Endothelial cell of umbilical vein (primary cell): Measurements from ENCODE around the gene BICD2. TPM values are rescaled to one million over a fixed set of nuclear protein-coding genes. Genes with fewer than 3 reads are reported as not detected.
A peak's percentile ranks its signal among the peaks of the same experiment; 100 is the strongest.
"Not testable (repeated sequence)": the region's sequence is repeated elsewhere in the genome, so short reads cannot be mapped to it uniquely, and the experiment has no call there.

ENCODE experiments used
- Bru-seq: library from RNA; stranded (reverse); fragments of 400-500 nt; gene quantifications from one replicate; lab custom pipeline; 2021; lab: Mats Ljungman, UMichigan
- BruChase-seq, 2 experiments: library from RNA; stranded (reverse); fragments of 400-500 nt; gene quantifications; one replicate each; lab custom pipeline; 2021; lab: Mats Ljungman, UMichigan
- BruUV-seq: library from RNA; stranded (reverse); fragments of 400-500 nt; replicated peaks from 2 replicates; lab custom pipeline; 2021; lab: Mats Ljungman, UMichigan
- CTCF ChIA-PET: fragments of 300-600, 350-600 bp; sonication (Branson Sonifier 250); formaldehyde crosslinking; loops from one replicate; lab custom pipeline; 2021; ENCODE audit warnings: antibody characterized with exemption, inconsistent platforms; lab: Charles Lee
- POLR2A ChIA-PET: fragments of 300-600, 350-600 bp; sonication (Branson Sonifier 250); formaldehyde crosslinking; loops from one replicate; lab custom pipeline; 2021; ENCODE audit warnings: antibody characterized with exemption, inconsistent platforms; lab: Charles Lee
- DNase-seq: peaks from one replicate; pipeline ENCODE4 v3.0.0-alpha.2; 2011; ENCODE audit warnings: low read depth, low spot score
- FAIRE-seq: peaks from 2 replicates; lab custom pipeline; 2011; peaks lifted over from hg19 to GRCh38; lab: Jason Lieb, UNC
- H2AFZ ChIP-seq: 2 replicates; pipeline ENCODE4 v1.6.0; 2012; ENCODE audit warnings: low read depth, low read length, control low read depth, inconsistent platforms
- H3K27ac ChIP-seq: 2 replicates; pipeline ENCODE4 v1.5.1; 2011; ENCODE audit warnings: low read depth, mild to moderate bottlenecking, control low read depth, low read length, moderate library complexity; ENCODE audit not compliant: insufficient read depth
- H3K27me3 ChIP-seq, 2 experiments: 2 replicates each; pipeline versions ENCODE4 v1.6.0 to v1.6.1; 2011; ENCODE audit warnings: low read length in 2 of 2, mixed read lengths in 1 of 2; ENCODE audit not compliant: control insufficient read depth in 2 of 2, insufficient read depth in 2 of 2
- H3K36me3 ChIP-seq, 2 experiments: 2 replicates in 1 of 2; 3 replicates in 1 of 2; pipeline ENCODE4 v1.5.1; 2011; ENCODE audit warnings: low read length in 2 of 2, mild to moderate bottlenecking in 1 of 2, moderate library complexity in 1 of 2; ENCODE audit not compliant: control insufficient read depth in 2 of 2, insufficient read depth in 2 of 2; ENCODE audit errors: extremely low read depth in 1 of 2
- H3K4me1 ChIP-seq: 3 replicates; pipeline ENCODE4 v1.5.1; 2011; ENCODE audit warnings: mild to moderate bottlenecking, low read length; ENCODE audit not compliant: control insufficient read depth, insufficient read depth; ENCODE audit errors: extremely low read depth
- H3K4me2 ChIP-seq: 2 replicates; pipeline ENCODE4 v1.6.1; 2011; ENCODE audit warnings: low read length, control low read depth, mixed read lengths; ENCODE audit not compliant: insufficient read depth
- H3K4me3 ChIP-seq, 3 experiments: fragments of 200-600 bp in 1 of 3; sonication (generic), shearing (Covaris generic) in 1 of 3; replicated peaks in 1 of 3; 2 replicates each; pipeline ENCODE4 v1.5.1; 2011 to 2016; ENCODE audit warnings: control low read depth in 3 of 3, low read length in 3 of 3, mild to moderate bottlenecking in 2 of 3, inconsistent platforms in 1 of 3, low read depth in 1 of 3, moderate library complexity in 1 of 3; ENCODE audit not compliant: insufficient read depth in 1 of 3
- H3K79me2 ChIP-seq: 2 replicates; pipeline ENCODE4 v1.6.0; 2012; ENCODE audit warnings: low read length, inconsistent platforms; ENCODE audit not compliant: control insufficient read depth, insufficient read depth
- H3K9ac ChIP-seq: replicated peaks from 2 replicates; pipeline ENCODE3; 2011; ENCODE audit warnings: low read length, control low read depth; ENCODE audit not compliant: insufficient read depth; ENCODE audit errors: extremely low read depth
- H3K9me1 ChIP-seq: replicated peaks from 3 replicates; pipeline ENCODE4 v1.6.0; 2011; ENCODE audit warnings: mild to moderate bottlenecking, low read length; ENCODE audit not compliant: control insufficient read depth, insufficient read depth; ENCODE audit errors: extremely low read depth
- H3K9me3 ChIP-seq: replicated peaks from 2 replicates; pipeline ENCODE4 v1.5.1; 2012; ENCODE audit warnings: low read length, inconsistent platforms; ENCODE audit not compliant: control insufficient read depth, insufficient read depth
- H4K20me1 ChIP-seq: replicated peaks from 2 replicates; pipeline ENCODE3; 2011; ENCODE audit warnings: mild to moderate bottlenecking, low read length; ENCODE audit not compliant: control insufficient read depth, insufficient read depth; ENCODE audit errors: extremely low read depth
- EZH2 ChIP-seq: IDR thresholded peaks from 2 replicates; pipeline ENCODE4 v1.6.1; 2012; ENCODE audit warnings: borderline replicate concordance, low read depth, mild to moderate bottlenecking, moderate library complexity, low read length, inconsistent platforms; ENCODE audit not compliant: severe bottlenecking
- FOS ChIP-seq: IDR thresholded peaks from 2 replicates; pipeline ENCODE4 v1.6.1; 2011; ENCODE audit warnings: mild to moderate bottlenecking, low read length, moderate library complexity, borderline replicate concordance; ENCODE audit not compliant: insufficient read depth
- GATA2 ChIP-seq: IDR thresholded peaks from 2 replicates; pipeline ENCODE4 v1.7.0; 2011; ENCODE audit warnings: low read depth, mild to moderate bottlenecking, moderate library complexity, mixed read lengths, low read length; ENCODE audit not compliant: insufficient read length, insufficient read depth
- JUN ChIP-seq: IDR thresholded peaks from 2 replicates; pipeline ENCODE4 v1.6.1; 2011; ENCODE audit warnings: borderline replicate concordance, low read depth; ENCODE audit not compliant: insufficient read length, insufficient read depth
- MYC ChIP-seq: IDR thresholded peaks from one replicate; pipeline ENCODE4 v1.6.1; 2011; ENCODE audit warnings: mild to moderate bottlenecking, low read depth, low read length
- POLR2A ChIP-seq: IDR thresholded peaks from 2 replicates; pipeline ENCODE4 v1.6.1; 2012; ENCODE audit warnings: low read depth, mild to moderate bottlenecking, control low read depth, low read length
- dilution Hi-C: fragments of 300-500 bp; cut with MboI; formaldehyde crosslinking; loops from one replicate; pipeline ENCODE4 v1.15.0; 2019; ENCODE audit warnings: low sequenced_read_pairs; ENCODE audit not compliant: extremely low pct_ligation_motif_present
- intact Hi-C: fragments of 100-400 bp; cut with micrococcal nuclease; formaldehyde crosslinking; loops from one replicate; pipeline ENCODE4 v1.10.0; 2022
- long read RNA-seq: library from polyadenylated mRNA; stranded (forward); transcript quantifications from one replicate; pipeline ENCODE4 v2.0.0, GENCODE V29; 2021
- polyA minus RNA-seq, 3 experiments: library from RNA; depleted of rRNA, polyadenylated mRNA; stranded (reverse); fragments of >200 nt; gene quantifications; 1 replicate in 1 of 3; 2 replicates in 2 of 3; pipeline ENCODE4 v1.2.3, GENCODE V29; 2011
- polyA plus RNA-seq, 4 experiments: library from polyadenylated mRNA; depleted of rRNA in 3 of 4; stranded (reverse) in 3 of 4; unstranded in 1 of 4; fragments of >200 nt; gene quantifications; 2 replicates each; pipeline versions ENCODE4 v1.2.1 to v1.2.3, GENCODE V29; 2011 to 2012; ENCODE audit warnings: missing spikeins in 1 of 4
- total RNA-seq: library from RNA; stranded (reverse); gene quantifications from 2 replicates; pipeline ENCODE4 v1.2.3, GENCODE V29; 2021
- TF ChIP-seq, protein P1 (sequence below), 2 donors: IDR thresholded peaks; 1 replicate in 1 of 2; 2 replicates in 1 of 2; pipeline ENCODE4 v1.5.1; 2011; ENCODE audit warnings: low read length in 2 of 2, mild to moderate bottlenecking in 2 of 2, moderate library complexity in 2 of 2, control low read depth in 1 of 2, inconsistent platforms in 1 of 2, low read depth in 1 of 2; ENCODE audit not compliant: insufficient read depth in 1 of 2; ENCODE audit errors: extremely low read depth in 1 of 2
- TF ChIP-seq, protein P2 (sequence below): IDR thresholded peaks from 2 replicates; pipeline ENCODE4 v1.6.1; 2011; ENCODE audit not compliant: insufficient read depth, insufficient read length

BICD2 gene
- total RNA-seq (37.9 and 39.3 TPM in 2 replicates), polyA plus RNA-seq (10.7 and 14.3 TPM in 2 replicates), polyA minus RNA-seq (15.9 and 18.7 TPM in 2 replicates), Bru-seq, nascent RNA (percentile 67 among the genes with signal in this experiment), BruChase-seq, experiment 1, labeled RNA remaining after a 6-hour chase (percentile 80 among the genes with signal in this experiment), BruChase-seq, experiment 2, labeled RNA remaining after a 2-hour chase (percentile 75 among the genes with signal in this experiment)
- 14.3 and 15.3 TPM in 2 replicates for polyA plus RNA-seq (2011; cell fraction: cytosol; rRNA removed)
- 14.5 and 15.9 TPM in 2 replicates for polyA plus RNA-seq (2011; cell fraction: nucleus; rRNA removed)
- polyA plus RNA-seq (2012): 27.3 and 29.9 TPM in 2 replicates
- polyA minus RNA-seq (2011; cell fraction: cytosol; rRNA and poly(A)+ RNA removed): 7.6 TPM
- 8.5 and 9.8 TPM in 2 replicates for polyA minus RNA-seq (2011; cell fraction: nucleus; rRNA and poly(A)+ RNA removed)
- long read RNA-seq, full-length matches to known transcripts: 55 of 135 reads
- long read RNA-seq, partial matches to known transcripts: 78 of 135 reads
- long read RNA-seq, other reads (novel, unspliced or antisense): 2 of 135 reads

DNA sequence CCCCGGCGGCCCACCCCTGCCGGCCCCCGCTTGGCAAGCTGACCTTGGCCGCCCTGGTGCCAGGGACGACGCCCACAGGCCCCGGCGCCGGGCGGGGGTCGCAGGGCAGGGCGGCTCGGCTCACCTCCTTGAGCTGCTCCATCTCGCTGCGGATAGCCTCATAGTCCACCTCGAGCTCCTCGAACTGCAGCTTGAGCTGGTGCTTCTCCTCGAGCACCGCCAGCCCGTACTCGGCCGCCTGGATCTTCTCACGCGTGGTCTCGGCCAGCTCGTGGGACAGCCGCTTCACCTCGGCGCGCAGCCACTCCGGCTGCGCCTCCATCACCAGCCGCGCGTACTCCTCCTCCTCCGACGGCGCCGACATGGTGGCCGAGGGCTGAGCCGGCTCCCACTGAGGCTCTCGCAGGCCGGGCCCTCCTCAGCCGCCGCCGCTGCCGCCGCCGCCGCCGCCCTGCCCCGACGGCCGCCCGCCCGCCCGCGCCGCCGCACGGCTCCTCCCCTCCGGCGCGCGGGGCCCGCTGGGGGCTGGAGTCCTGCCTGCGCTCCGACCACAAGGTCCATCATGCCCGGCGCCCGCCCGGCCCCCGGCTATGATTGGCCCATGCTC is at the start of gene BICD2:
BICD2 (minus strand) TSS at position 453 of the 607 bp plus-strand sequence; CDS start at position 364, 89 bp downstream.
- H3K4me2 ChIP-seq: peak within 1 kb of the TSS; percentile 79
- H3K9me1 ChIP-seq: no peaks in the 10 kb centered on the region
- FAIRE-seq (no peak), DNase-seq (peak; percentile 35)
- dilution Hi-C loops (no loop called here), intact Hi-C loops (loop anchor here (10.0 kb wide), 1 partner anchor 440 kb away; the partner anchor contains the start of genes CENPP and NOL8)
- peak within 1 kb of the TSS; percentile 95 for H3K9ac ChIP-seq
- no peaks in the 10 kb centered on the region for H4K20me1 ChIP-seq
- TF ChIP-seq, protein P1, sequence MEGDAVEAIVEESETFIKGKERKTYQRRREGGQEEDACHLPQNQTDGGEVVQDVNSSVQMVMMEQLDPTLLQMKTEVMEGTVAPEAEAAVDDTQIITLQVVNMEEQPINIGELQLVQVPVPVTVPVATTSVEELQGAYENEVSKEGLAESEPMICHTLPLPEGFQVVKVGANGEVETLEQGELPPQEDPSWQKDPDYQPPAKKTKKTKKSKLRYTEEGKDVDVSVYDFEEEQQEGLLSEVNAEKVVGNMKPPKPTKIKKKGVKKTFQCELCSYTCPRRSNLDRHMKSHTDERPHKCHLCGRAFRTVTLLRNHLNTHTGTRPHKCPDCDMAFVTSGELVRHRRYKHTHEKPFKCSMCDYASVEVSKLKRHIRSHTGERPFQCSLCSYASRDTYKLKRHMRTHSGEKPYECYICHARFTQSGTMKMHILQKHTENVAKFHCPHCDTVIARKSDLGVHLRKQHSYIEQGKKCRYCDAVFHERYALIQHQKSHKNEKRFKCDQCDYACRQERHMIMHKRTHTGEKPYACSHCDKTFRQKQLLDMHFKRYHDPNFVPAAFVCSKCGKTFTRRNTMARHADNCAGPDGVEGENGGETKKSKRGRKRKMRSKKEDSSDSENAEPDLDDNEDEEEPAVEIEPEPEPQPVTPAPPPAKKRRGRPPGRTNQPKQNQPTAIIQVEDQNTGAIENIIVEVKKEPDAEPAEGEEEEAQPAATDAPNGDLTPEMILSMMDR (IDR thresholded peaks at IDR 0.05; ENCODE audit: extremely low read depth in 1 of 2, insufficient read depth in 1 of 2, low read depth in 1 of 2, low read length in 2 of 2): no peak
- no peak for TF ChIP-seq POLR2A
- no peak for TF ChIP-seq JUN
- TF ChIP-seq EZH2: no peak
- no peak for TF ChIP-seq MYC
- TF ChIP-seq GATA2: no peak
- TF ChIP-seq, protein P2, sequence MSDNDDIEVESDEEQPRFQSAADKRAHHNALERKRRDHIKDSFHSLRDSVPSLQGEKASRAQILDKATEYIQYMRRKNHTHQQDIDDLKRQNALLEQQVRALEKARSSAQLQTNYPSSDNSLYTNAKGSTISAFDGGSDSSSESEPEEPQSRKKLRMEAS: no peak
- TF ChIP-seq FOS: no peak
- peak within 1 kb of the TSS; percentile 82 for H2AFZ ChIP-seq
- H3K9me3 ChIP-seq: no peaks in the 10 kb centered on the region
- H3K4me3 ChIP-seq: peak within 1 kb of the TSS; percentile 35 to 99 (median 66)
- H3K36me3 ChIP-seq: no peaks in the 10 kb centered on the region
- ChIA-PET POLR2A (interaction anchor here (1.2 to 1.6 kb wide), 2 partner anchors 12 to 94 kb away, joined by 6 read pairs; partner anchors contain the start of gene IPPK), CTCF (interaction anchor here (0.6 to 3.4 kb wide), 13 partner anchors 16 to 49 kb away, joined by 3 to 30 read pairs (median 4); no protein-coding TSS in a partner anchor)
- peaks cover 16% of the 10 kb centered on the region for H3K4me1 ChIP-seq
- H3K27me3 ChIP-seq: no peaks in the 10 kb centered on the region
- peak within 1 kb of the TSS; percentile 95 for H3K27ac ChIP-seq
- no TSS peak for BruUV-seq
- H3K79me2 ChIP-seq: peaks cover 51% of the 10 kb centered on the region

DNA sequence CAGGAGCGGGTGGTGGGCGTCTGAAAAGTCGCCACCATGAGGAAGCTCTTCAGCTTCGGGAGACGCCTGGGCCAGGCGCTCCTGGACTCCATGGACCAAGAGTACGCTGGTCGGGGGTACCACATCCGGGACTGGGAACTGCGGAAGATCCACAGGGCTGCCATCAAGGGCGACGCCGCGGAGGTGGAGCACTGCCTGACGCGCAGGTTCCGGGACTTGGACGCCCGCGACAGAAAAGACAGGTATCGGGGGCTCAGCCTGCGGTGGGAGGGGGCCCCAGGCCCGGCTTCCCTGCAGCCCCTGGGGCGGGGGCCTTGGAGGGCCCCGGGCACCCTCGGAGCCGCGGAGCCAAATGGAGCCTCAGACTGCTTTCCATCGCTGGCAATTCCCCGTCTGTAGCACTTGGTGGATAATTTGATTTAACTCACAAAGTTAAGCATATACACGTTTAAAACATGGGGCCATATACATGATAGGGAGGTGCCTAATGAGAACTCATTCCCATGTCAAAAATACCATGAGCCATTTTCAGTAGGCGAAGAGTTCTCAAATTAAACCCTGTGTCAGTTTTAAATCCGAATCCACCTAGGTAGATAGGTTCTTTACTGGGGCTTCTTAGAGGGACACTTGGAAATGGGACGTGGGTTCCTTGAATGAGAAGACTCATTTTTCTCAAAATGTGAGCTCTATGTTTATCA is 45.1 kb upstream of the BICD2 start:
- H3K4me1 ChIP-seq, H3K36me3 ChIP-seq, H3K27ac ChIP-seq, intact Hi-C loops, DNase-seq, BruUV-seq, H3K9me1 ChIP-seq, H3K79me2 ChIP-seq, H2AFZ ChIP-seq, H3K9ac ChIP-seq, dilution Hi-C loops, FAIRE-seq, POLR2A ChIA-PET, H3K9me3 ChIP-seq, H4K20me1 ChIP-seq, H3K4me2 ChIP-seq, H3K4me3 ChIP-seq: not testable (repeated sequence)
- H3K27me3 ChIP-seq: peaks cover 56 to 81% of the 10 kb centered on the region in 2 experiments
- CTCF ChIA-PET: interaction anchor here (0.6 to 2.1 kb wide), 3 partner anchors 16 to 63 kb away, joined by 3 to 4 read pairs (median 3); no protein-coding TSS in a partner anchor
